Stomach (tissue), 9 donors: ENCODE data around the gene RNF121. TPM values are rescaled to one million over a fixed set of nuclear protein-coding genes. Genes with fewer than 3 reads are reported as not detected.
A peak's percentile ranks its signal among the peaks of the same experiment; 100 is the strongest.

Experiments used
- DNase-seq, 2 donors: peaks; one replicate each; pipeline versions ENCODE4 v3.0.0 to v3.0.0-alpha.2; 2013 to 2019
- H3K27ac ChIP-seq, 5 donors: fragments of 200-600 bp in 4 of 5; sonication (generic) in 4 of 5; one replicate each; pipeline ENCODE4 v1.5.1; 2013 to 2019; ENCODE audit warnings: mild to moderate bottlenecking in 1 of 5, moderate library complexity in 1 of 5
- H3K27me3 ChIP-seq, 3 donors: fragments of 200-600 bp; sonication (generic); one replicate each; pipeline ENCODE4 v1.5.1; 2017 to 2019; ENCODE audit warnings: mixed run types in 1 of 3
- H3K36me3 ChIP-seq, 4 donors: fragments of 200-600 bp; sonication (generic); 1 replicate in 3 of 4; 2 replicates in 1 of 4; pipeline ENCODE4 v1.5.1; 2016 to 2019
- H3K4me1 ChIP-seq, 4 donors: fragments of 200-600 bp; sonication (generic); one replicate each; pipeline ENCODE4 v1.5.1; 2016 to 2019
- H3K4me3 ChIP-seq, 4 donors: fragments of 200-600 bp; sonication (generic) in 3 of 4; one replicate each; pipeline ENCODE4 v1.5.1; 2016 to 2019; ENCODE audit warnings: mild to moderate bottlenecking in 1 of 4
- H3K9me3 ChIP-seq, 4 donors: fragments of 200-600 bp; sonication (generic); one replicate each; pipeline ENCODE4 v1.5.1; 2016 to 2019
- EP300 ChIP-seq: sonication (generic); formaldehyde crosslinking; IDR thresholded peaks from one replicate; pipeline ENCODE4 v1.6.1; 2017; ENCODE audit warnings: antibody characterized with exemption
- POLR2A ChIP-seq, 4 donors: fragments of 450-650 bp; IDR thresholded peaks; one replicate each; pipeline ENCODE4 v1.6.1; 2016; ENCODE audit warnings: antibody characterized with exemption in 4 of 4, control low read depth in 2 of 4, mild to moderate bottlenecking in 1 of 4, moderate library complexity in 1 of 4
- POLR2AphosphoS5 ChIP-seq, 3 donors: sonication (generic); formaldehyde crosslinking; IDR thresholded peaks; one replicate each; pipeline ENCODE4 v1.6.1; 2016; ENCODE audit warnings: antibody characterized with exemption in 3 of 3
- WGBS, 5 donors: extraction: QIAGEN DNeasy Blood & Tissue Kit in 3 of 5; methylation state at CpG; one replicate each; pipeline versions ENCODE4 v1.1.5 to v1.1.7; 2013 to 2018; 5-methylcytosine and 5-hydroxymethylcytosine counted together
- intact Hi-C: fragments of 100-400 bp; cut with DNase I; formaldehyde crosslinking; loops from one replicate; pipeline ENCODE4 v1.15.1; 2023; ENCODE audit warnings: low total_unique reads
- polyA plus RNA-seq, 3 donors: library from polyadenylated mRNA; stranded (reverse); fragments of 200-250 nt; gene quantifications; one replicate each; pipeline ENCODE4 v1.2.3, GENCODE V29; 2013
- total RNA-seq, 5 donors: library from RNA; depleted of rRNA; stranded (reverse); fragments of >200 nt; gene quantifications; one replicate each; pipeline versions ENCODE4 v1.1.0 to v1.2.3, GENCODE V29; 2014 to 2016
- TF ChIP-seq, protein P1 (sequence below), 7 experiments: fragments of 450-650 bp in 4 of 7; fragments of 200-600 bp in 3 of 7; sonication (generic) in 3 of 7; IDR thresholded peaks; one replicate each; pipeline ENCODE4 v1.5.1; 2016 to 2019; ENCODE audit warnings: antibody characterized with exemption in 7 of 7, control low read depth in 2 of 7, mild to moderate bottlenecking in 1 of 7
- donor health status: healthy with polysubstance abuse.
- donor health status: Bipolar disorder and iron deficiency.
- donor health status: healthy.

The RNF121 gene
- total and polyA plus RNA-seq, 8 donors: 10.0 to 363 (median 20.8) TPM

- DNase-seq: no peak
- peak overlapping the region in 1 of 5 donors; percentile 27 for H3K27ac ChIP-seq
- peaks cover 41 to 92% (median 64%) of the 10 kb centered on the region in 4 donors for H3K4me1 ChIP-seq
- WGBS, 5 donors: 56 to 68% (median 65%) methylated on average over 3 of the region's 3 CpGs
- intact Hi-C loops: no loop called here
- TF ChIP-seq POLR2A (IDR thresholded peaks at IDR 0.05) (no peak), EP300 (no peak), POLR2AphosphoS5 (IDR thresholded peaks at IDR 0.05) (no peak)
- TF ChIP-seq, protein P1, sequence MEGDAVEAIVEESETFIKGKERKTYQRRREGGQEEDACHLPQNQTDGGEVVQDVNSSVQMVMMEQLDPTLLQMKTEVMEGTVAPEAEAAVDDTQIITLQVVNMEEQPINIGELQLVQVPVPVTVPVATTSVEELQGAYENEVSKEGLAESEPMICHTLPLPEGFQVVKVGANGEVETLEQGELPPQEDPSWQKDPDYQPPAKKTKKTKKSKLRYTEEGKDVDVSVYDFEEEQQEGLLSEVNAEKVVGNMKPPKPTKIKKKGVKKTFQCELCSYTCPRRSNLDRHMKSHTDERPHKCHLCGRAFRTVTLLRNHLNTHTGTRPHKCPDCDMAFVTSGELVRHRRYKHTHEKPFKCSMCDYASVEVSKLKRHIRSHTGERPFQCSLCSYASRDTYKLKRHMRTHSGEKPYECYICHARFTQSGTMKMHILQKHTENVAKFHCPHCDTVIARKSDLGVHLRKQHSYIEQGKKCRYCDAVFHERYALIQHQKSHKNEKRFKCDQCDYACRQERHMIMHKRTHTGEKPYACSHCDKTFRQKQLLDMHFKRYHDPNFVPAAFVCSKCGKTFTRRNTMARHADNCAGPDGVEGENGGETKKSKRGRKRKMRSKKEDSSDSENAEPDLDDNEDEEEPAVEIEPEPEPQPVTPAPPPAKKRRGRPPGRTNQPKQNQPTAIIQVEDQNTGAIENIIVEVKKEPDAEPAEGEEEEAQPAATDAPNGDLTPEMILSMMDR (IDR thresholded peaks at IDR 0.05): no peak
- no peaks in the 10 kb centered on the region for H3K9me3 ChIP-seq
- peaks cover 32 to 41% (median 37%) of the 10 kb centered on the region in 4 donors for H3K36me3 ChIP-seq
- no peaks in the 10 kb centered on the region for H3K27me3 ChIP-seq
- H3K4me3 ChIP-seq: no peak overlapping the region
Observed at GRCh38 chr11:72036687-72037086, 107.8 kb downstream of the RNF121 start.

- H3K4me1 ChIP-seq: peaks cover 46 to 92% (median 66%) of the 10 kb centered on the region in 4 donors
- TF ChIP-seq POLR2AphosphoS5 (IDR thresholded peaks at IDR 0.05) (no peak), EP300 (no peak), POLR2A (IDR thresholded peaks at IDR 0.05) (no peak)
- TF ChIP-seq, protein P1 (IDR thresholded peaks at IDR 0.05): no peak
- no peaks in the 10 kb centered on the region for H3K9me3 ChIP-seq
- DNase-seq: peak in 1 of 2 donors; percentile 57
- peak overlapping the region; percentile 39 to 97 (median 95) for H3K27ac ChIP-seq
- intact Hi-C loops: no loop called here
- 39 to 65% (median 52%) methylated on average over 4 of the region's 4 CpGs for WGBS, 5 donors
- peaks cover 31 to 32% (median 31%) of the 10 kb centered on the region in 4 donors for H3K36me3 ChIP-seq
- H3K27me3 ChIP-seq: no peaks in the 10 kb centered on the region
- H3K4me3 ChIP-seq: peak overlapping the region; percentile 47 to 62 (median 58)
Observed at GRCh38 chr11:72037554-72038311, 108.9 kb downstream of the RNF121 start.

- peak; percentile 55 to 86 for DNase-seq
- peaks cover 23 to 25% (median 24%) of the 10 kb centered on the region in 4 donors for H3K36me3 ChIP-seq
- intact Hi-C loops: no loop called here
- H3K4me1 ChIP-seq: peaks cover 50 to 92% (median 68%) of the 10 kb centered on the region in 4 donors
- 3 to 13% (median 9%) methylated on average over 2 of the region's 2 CpGs for WGBS, 5 donors
- H3K27ac ChIP-seq: peak overlapping the region; percentile 95 to 97 (median 95)
- TF ChIP-seq, protein P1 (IDR thresholded peaks at IDR 0.05): no peak
- TF ChIP-seq POLR2AphosphoS5 (IDR thresholded peaks at IDR 0.05): peak; percentile 31 to 66 (median 39)
- no peak for TF ChIP-seq POLR2A (IDR thresholded peaks at IDR 0.05)
- TF ChIP-seq EP300: no peak
- peak overlapping the region; percentile 47 to 62 (median 58) for H3K4me3 ChIP-seq
- no peaks in the 10 kb centered on the region for H3K27me3 ChIP-seq
- H3K9me3 ChIP-seq: no peaks in the 10 kb centered on the region
Observed at GRCh38 chr11:72038491-72038890, 109.6 kb downstream of the RNF121 start.

- peaks cover 46 to 92% (median 68%) of the 10 kb centered on the region in 4 donors for H3K4me1 ChIP-seq
- peaks cover 16 to 18% (median 16%) of the 10 kb centered on the region in 4 donors for H3K36me3 ChIP-seq
- no peaks in the 10 kb centered on the region for H3K27me3 ChIP-seq
- no peak for TF ChIP-seq POLR2A (IDR thresholded peaks at IDR 0.05)
- peak; percentile 2 to 66 (median 5) for TF ChIP-seq POLR2AphosphoS5 (IDR thresholded peaks at IDR 0.05)
- TF ChIP-seq EP300: no peak
- TF ChIP-seq, protein P1 (IDR thresholded peaks at IDR 0.05): no peak
- intact Hi-C loops: no loop called here
- H3K27ac ChIP-seq: peak overlapping the region; percentile 95 to 97 (median 95)
- H3K9me3 ChIP-seq: no peaks in the 10 kb centered on the region
- DNase-seq: peak; percentile 73 to 77
- 10 to 20% (median 13%) methylated on average over 5 of the region's 5 CpGs for WGBS, 5 donors
- H3K4me3 ChIP-seq: peak overlapping the region; percentile 47 to 62 (median 58)
Observed at GRCh38 chr11:72039031-72039855, 110.4 kb downstream of the RNF121 start.
